CD4-positive, alpha-beta T cell treated with Interleukin-6 for 4 hours (primary cell): ENCODE measurements around the gene SERPINA5.

ENCODE experiments used
- DNase-seq: peaks from one replicate; pipeline ENCODE4 v3.0.0-alpha.2; 2020; ENCODE audit warnings: mixed read lengths

SERPINA5 gene, protein sequence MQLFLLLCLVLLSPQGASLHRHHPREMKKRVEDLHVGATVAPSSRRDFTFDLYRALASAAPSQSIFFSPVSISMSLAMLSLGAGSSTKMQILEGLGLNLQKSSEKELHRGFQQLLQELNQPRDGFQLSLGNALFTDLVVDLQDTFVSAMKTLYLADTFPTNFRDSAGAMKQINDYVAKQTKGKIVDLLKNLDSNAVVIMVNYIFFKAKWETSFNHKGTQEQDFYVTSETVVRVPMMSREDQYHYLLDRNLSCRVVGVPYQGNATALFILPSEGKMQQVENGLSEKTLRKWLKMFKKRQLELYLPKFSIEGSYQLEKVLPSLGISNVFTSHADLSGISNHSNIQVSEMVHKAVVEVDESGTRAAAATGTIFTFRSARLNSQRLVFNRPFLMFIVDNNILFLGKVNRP

DNA sequence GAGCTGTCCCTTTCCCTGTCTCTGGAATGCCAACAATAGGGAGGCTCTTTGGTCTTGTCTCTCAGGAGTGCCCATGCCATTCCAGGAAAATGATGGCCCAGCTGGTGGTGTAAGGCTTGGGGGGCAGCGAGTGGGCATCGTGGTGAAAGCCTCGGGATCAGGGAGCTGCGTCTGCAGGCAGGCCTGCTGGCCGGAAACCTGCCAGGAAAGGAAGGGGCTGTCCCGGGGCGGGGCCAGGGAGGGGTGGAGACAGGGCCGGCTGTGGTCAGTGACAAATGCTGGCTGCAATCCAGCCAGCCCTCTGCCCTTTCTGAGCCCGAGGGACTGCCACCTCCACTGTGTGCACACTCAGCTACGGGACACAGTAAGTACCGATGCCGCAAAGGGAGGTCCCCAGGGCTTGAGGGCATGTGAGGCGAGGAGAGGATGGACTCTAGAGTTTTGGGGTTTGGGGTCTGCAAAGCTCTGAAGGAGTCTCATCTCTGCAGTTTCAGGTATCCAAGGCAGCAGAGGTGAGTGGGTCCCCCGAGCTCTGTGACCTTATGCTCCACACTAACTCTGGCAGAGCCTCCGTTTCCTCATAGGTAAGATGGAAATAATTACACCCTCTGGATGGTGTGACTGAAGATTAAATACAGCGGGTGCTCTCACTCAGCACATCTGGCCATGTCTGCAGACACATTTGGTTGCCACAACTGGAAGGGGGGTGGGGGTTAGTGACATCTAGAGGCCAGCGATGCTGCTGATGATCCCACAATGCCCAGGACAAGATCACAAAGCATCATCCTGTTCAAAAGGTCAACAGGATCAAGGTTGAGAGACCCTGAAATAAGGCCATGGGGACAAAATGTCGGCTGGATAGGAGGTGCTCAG lies at the start of gene SERPINA5:
SERPINA5 (plus strand) TSS at position 300 of the 873 bp plus-strand sequence. CDS start 5,937 bp downstream, outside the sequence.
- DNase-seq = no peak

DNA sequence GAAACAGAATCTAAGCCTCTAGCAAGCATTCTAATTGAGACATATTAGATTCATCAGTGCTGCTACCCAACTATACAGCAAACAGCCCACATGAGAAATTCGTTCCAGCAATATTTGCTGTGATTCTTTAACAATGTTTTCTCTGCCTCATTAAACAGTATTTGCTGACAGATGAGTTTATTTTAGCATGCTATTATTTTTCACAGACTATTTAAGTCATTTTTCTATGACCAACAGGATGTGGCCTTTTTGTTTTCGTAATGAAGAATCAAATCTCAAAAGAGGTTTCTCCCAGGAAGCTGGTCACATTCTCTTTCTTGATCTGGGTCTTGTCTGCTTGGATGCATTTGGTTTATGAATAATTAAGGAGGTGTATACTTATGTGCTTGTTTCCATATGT lies 48.8 kb upstream of the SERPINA5 start:
- DNase-seq = no peak

DNA sequence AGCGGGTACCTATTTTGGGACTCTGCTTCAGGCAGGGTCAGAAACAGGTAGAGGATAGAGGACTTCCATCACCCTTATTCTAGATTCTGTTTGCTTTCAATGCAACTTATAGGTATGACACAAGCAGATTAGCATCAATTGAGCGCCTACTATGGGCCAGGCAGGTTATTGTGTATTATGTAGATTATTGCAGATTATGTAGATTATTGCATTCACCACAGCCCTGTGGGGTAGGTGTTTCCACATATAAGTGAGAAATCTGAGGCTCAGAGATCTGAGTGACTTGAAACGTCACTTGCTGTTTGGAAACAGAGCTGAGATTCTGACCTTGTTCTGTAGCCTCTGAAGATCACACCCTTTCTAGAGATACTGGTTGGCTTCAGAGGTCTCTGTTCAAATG lies 45.7 kb upstream of the SERPINA5 start:
- DNase-seq = no peak

DNA sequence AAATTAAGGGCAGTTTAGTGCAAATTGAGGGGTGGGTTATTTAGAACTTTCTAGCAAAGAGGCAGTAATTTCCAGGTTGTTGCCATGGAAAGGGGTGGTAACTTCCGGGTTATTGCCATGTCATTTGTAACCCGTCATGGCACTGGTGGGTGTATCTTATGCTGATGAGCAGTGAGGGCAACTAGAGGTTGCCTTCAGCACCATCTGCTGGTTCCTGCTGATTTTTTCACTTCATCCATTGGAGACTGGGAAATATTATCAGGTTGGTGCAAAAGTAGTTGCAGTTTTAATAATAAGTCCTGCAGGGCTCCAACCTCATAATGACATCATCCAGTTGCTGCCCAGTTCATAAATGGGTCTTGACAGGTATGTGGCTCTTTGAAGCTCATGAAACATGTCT lies 44.4 kb upstream of the SERPINA5 start:
- DNase-seq = no peak

DNA sequence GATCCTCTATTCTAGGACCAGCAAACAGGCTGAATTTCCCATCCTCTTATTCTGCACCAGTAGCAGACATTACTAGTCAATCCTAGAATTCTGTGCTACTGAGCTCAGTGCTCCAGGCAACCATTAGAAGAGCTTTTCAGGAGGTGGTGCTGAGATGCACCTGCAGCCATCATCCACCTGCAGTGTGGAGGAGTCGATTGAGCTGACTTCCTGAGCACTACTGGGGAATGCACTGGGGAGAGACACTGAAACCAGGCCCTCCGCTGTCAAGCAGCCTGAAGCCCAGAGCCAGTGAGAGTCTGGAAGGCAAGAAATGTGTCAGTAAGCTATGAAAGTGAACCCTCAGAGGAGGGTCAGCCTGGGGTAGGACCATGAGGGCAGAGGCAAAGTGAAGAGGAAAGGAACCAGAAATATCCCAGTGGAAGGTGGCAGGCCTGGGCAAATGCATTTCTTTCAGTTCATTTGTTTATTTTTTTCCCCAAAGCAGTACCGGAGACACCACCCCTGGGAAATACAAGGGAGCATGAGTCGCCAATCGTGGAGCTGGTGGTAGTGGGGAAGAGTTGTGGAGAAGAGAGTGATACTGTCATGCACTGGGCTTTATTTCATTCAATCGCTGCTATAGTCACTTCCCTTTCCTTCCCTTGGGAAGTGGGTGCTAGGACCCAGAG lies 43.0 kb upstream of the SERPINA5 start:
- DNase-seq = no peak

DNA sequence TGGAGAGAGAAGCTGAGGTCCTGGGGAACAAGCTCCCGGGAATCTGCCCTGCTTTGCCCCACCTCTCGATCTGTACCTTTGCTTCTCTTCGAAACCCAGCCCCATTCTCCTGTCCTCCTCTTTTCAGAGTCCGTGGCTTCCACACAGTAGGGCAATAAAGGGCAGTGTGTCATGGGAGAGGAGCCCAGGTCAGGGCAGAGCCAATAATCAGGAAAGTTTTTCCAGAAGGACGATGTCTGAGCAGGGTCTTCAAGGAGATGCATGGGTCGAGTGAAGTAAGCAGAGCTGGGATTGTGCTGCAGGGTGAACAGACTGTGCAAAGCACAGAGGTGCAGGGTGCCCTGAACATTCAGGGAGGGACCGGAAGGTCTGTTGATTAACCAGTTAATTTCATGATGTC lies 42.0 kb upstream of the SERPINA5 start:
- no peak for DNase-seq

DNA sequence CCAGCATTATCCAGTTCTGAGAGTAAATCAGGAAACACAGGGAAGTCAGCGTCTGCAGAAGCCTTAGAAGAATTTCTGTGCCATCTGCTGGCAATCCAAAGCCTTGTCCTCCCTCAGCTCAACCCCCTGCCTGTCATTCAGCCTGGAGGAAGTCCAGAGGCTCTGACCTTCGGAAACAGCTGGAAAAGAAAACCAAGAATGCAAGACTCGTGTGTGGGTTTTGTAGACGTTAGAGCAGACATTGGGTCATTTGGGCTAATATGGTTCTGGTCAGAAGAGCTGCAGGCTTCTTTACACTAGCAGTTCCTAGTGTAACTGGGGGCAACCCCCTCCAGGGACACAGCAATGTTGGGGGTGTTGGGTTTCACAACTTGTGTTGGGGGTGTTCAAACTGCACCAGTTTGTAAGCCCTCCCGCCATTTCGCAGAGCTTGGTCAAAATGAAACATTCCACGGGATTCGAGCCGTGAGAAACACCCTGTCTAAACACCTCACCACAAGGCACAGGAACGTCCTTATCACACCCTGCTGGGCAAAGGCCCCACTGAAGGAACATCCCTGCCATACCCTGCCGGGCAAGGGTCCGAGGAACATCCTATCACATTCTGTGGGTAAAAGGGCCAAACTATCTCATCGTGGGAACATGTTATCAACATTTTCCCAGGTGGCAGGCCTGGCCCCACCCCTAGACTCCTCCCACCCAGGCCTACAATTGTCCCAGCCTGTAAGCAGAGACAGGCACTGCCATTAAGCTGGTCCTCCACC lies 41.0 kb upstream of the SERPINA5 start:
- DNase-seq = no peak

DNA sequence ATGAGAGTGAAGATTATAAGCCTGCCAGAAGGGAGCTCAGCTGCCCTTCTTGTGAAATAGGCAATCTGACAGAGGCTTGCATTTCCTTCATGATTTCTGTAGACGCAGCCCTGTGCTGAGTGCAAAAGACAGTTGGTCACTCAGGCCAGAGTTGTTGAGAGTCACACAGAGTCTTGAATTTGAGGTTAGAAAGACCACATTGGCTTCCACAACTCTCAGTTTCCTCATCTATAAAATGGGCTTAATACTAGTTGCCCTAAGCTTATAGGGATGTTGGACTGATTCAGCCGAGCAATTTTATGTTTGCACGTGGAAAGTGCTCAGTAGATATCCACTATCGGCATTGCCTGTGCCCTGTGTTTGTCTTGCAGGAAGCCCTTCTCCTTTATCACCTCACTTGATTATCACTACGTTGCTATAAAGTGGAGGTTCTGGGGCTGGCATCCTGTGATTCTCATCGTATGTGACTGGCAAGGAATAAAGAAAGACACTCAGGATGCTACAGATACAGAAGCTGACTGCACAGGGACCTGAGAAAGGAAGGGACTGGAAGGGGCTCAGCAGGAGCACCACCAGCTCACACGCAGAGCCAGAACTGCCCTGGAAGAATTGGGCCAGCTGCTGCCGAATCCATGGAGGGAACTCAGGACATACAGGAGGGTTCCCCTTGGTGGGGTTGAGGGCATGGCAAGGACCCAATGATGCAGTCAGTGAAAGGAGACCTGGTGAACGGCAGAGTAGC lies 39.8 kb upstream of the SERPINA5 start:
- no peak for DNase-seq

DNA sequence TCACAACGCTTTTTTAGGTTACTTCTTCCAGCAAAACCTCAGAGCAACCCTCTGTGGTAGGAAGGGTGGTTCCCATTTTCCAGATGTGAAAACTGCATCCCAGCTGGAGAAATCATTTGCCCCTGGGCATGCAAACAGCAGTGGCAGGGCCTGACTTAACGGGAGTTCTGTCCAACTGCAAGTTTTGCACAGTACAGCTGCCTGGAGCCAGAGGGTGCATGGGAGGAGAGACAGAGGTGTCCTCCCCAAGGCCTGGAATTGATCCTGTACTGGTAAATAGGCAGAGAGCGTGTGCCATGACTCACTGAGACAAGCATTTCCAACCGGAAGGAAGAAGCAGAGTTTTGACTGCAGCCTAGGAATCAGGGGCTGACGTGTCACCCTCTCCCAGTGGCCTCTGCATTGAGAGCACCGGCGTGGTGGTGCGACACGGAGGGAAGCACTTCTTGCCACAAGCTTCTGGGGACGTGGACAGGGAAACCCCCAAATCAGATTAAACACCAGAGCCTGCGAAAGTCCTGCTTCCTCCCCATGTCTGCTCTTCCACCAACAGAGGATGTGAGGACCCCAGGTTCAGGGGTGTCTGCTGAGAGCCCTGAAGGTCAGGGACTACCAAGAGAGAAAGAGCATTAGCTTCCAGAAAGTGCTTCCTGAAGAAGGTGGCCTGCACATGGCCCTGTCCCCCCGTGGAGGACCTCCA lies 39.0 kb upstream of the SERPINA5 start:
- DNase-seq = no peak

DNA sequence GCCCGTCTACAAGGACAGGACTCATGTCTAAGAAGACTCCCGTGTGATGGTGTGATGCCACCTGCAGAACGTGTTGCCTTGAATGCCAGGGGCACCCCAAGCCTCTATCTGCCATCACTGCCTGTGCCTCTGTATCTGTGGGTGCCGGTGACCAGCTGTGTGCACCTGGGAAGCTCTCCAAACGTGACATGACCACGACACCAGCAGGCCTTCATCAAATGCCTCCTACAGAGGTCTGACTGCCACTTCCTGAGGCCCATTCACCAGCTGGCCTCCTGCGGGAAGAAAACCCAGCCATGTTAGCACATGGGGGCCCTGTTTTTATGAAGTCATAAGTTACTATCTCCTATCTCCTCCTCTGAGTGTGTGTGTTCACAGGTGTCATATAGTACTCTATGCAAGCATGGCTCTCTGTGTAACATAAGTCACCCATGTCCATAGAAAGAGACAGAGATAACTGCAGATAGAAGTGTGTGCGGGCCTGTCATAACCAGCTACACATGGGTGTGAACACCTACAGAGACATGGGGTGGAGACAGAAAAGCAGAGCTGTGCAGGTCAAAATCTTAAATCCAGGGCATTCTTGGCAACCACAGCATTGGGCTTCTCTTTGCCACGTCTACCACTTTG lies 38.3 kb upstream of the SERPINA5 start:
- no peak for DNase-seq

DNA sequence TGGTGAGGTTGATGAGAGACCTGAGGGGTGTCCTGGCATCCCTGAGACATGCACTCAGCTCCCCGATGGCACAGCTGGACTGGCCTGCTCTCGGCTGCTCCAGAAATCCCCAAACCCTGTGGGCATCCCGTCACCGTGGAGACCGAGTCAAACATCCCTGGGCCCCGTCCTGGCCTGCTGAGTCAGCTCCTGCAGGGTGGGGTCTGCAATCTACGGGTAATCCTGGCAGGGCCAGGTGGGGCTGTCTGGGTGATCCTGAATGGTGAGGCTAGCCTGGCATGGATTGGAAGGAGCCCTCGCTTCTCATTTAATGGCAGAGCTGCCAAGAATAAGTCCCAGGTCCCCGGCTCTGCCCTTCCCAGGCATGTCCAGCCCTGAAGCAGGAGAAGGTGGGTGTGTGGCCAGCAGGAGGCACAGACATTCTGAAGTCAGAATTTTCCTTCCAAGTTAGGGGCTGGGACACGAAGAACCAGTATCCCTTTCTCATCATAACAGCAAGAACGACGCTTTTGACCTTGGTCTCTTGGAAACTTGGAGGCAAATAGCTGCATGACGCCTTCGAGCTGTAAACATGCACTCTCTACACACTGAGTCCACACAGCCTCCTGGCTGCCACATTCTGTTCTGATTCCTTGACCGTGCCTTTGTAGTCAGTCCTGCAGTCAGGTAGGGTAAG lies 37.6 kb upstream of the SERPINA5 start:
- no peak for DNase-seq

DNA sequence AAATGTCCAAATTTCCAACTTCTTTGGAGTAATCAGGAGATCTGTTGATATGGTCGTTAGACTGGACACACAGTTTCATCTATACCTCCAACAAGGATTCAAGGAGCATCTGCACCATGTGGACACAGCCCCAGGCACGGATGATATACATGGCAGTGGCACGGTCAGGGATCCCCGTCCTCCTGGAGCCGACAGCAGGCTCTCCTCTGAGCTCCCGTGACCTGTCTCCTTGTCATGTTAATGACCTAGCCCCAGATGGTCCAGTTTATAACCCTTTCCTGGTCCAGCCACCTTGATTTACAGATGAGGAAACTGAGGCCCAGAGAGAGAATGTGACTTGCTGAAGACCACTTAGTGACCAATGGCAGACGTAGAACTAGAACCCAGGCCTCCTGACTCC lies 36.5 kb upstream of the SERPINA5 start:
- no peak for DNase-seq

DNA sequence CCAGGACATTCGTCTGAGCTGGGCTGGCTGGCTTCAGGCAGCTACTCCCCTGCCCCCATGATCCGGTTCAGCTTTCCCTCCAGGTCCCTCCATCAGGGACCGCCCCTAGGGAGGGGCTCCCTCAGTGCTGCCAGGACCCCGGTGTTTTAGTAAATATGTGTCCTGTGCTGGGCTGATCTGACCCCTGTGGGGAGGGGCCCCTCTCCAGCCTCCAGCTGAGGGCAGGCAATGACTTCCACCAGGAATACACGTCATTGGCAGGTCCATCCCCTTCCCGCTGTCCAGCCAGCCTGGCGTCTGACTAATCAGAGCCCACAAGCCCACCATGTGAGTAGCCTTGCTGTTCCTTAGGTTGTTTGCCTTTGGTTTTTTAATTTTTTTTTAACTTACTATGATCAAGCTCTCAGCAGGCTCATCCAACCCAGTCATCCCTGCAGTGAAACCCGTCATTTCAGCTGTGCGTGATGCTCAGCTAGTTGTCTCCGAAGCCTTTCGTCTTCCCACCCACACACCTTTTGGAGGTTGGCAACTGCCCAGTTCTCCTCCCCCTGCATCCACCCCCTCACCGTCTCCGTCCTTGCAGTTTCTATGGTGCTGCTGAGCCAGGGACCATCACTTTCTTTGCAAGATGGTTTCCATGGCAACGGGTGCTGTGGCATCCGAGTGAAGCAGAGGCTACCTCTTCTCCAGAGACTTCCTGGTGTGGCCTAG lies 35.9 kb upstream of the SERPINA5 start:
- DNase-seq = no peak

DNA sequence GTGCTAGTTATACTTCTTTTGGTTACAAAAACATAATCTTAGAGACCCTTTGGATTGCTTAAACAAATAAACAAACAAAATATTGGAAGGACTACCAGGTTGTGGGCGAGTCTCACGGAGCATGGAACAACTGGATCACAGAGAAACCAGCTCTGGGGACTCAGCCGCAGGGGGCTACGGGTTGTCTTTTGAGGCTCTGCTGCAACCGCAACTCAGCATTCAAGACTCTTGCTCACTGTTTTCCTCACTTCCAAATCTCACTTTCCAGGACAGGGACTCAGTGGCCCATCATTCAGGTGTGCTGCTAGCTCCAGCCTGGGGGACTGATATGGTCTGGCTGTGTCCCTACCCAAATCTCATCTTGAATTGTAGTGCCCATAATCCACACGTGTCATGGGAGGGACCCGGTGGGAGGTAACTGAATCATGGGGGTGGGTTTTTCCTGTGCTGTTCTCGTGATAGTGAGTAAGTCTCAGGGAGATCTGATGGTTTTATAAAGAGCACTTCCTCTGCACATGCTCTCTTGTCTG lies 34.0 kb upstream of the SERPINA5 start:
- no peak for DNase-seq

DNA sequence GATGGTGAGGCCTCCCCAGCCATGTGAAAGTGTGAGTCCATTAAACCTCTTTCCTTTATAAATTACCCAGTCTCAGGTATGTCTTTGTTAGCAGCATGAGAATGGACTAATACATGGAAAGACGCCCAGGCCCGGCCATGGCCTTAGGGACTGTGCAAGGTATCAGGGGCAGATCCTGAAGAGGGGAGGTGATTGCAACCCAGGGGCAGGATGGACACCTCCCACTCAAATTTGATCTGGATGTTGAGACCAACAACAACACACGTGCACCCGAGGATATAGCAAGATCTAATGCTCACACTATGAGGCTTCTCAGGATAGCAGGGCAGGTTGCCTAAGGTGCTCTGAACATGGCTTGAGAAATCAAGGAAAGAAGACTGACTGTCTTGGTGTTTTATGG lies 33.5 kb upstream of the SERPINA5 start:
- DNase-seq = no peak

DNA sequence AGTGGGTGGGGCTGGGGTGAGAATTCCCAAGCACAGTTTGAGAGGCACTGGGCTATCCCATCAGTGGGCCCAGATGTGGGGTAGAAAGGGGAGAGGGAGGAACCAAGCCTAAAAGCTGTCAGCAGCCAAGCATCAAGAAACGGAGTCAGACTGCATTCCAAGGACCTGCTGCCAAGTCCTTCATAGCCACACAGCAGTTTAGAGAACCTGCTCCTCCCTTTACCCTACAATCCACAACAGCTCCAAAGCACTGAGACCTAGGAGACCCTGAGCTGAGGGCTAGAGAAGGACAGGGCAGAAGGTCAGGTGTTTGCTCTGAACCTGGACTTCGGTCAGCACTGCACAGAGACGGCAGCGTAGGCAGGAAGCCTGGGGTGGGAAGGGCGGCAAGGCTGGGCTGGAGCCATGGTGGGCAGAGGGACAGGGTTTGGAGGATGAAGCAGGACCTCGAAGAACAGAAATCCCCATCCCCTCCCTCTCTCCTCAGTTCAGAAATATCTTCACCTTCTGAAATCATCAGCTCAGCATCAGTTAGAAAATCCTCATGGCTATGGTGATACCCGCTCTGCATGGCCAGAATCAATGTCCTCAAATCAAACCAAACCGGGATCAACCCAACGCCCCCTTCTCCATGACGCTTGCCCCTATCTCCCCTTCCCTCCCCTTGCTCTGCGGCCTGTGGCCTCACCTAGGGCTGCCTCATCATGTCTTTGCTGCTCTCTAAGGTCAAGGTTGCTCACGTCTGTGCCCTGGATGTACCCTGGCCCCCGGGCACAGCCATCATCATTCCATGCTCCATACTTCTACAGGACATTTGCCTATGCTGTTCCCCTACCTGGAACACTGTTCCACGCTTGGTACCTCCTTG lies 32.9 kb upstream of the SERPINA5 start:
- DNase-seq = no peak

DNA sequence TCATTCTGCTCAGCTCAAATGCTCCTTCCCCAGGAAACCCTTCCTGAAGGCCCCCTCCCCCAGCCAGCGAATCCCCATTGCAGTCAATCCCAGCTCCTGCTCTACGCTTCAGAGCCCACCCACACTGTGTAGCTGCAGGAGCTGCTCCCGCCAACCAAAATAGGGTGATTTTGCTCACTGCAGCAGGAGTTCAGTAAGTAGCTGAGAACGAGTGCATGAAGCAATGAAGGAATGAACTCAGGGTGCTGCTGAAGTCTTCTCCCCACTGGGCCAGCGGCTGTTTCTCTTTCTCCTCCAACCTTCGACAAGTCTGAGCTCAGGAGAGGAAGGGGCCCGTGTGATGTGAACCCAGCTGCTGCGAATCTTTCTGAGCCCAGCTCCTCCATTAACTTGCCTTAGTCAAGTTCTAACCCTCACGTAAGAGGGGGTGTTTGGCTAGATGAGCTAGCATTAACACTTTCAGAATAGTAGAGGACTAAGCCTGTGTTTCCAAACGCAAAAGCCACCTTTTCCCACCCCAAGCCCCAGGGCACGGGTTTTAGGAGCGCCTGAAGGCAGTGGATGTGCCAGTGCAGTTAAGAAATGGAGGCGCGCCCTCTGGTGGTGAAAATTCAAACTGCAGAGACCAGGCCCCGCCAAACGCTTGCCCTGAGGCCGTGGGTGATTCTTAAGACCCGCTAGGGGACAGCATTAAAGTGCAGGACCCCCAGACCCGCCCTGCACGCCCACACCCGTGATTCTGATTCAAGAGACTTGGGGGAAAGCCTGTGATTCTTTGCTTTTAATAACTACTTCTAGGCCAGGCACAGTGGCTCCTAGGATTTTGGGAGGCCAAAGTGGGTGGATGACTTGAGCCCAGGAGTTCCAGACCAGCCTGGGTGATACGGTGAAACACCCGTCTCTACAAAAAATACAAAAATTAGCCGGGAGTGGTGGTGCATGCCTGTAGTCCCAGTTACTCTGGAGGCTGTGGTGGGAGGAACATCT lies 31.9 kb upstream of the SERPINA5 start:
- DNase-seq = peak; percentile 33
